ENCODE results near the gene AP3S1.

DNA sequence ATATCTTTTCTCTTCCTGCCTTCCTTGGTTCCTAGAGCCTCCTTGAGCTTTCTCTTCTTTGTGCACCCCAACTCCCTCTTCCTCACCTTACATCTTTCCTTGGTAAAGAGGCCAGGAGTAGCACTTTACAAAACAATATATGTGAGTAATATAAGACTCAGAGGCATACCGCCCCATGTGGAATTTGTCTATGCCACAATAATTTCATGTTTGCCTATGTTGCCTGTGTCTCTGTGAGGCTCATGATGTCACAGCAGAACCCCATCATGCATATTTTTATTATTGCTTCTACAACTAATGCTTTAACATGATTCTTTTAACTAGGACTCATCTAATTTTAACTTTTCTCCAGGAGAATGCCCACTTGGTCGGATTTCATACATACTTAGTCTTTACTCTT lies 105.5 kb downstream of the AP3S1 start:
- TF ChIP-seq, protein P1, sequence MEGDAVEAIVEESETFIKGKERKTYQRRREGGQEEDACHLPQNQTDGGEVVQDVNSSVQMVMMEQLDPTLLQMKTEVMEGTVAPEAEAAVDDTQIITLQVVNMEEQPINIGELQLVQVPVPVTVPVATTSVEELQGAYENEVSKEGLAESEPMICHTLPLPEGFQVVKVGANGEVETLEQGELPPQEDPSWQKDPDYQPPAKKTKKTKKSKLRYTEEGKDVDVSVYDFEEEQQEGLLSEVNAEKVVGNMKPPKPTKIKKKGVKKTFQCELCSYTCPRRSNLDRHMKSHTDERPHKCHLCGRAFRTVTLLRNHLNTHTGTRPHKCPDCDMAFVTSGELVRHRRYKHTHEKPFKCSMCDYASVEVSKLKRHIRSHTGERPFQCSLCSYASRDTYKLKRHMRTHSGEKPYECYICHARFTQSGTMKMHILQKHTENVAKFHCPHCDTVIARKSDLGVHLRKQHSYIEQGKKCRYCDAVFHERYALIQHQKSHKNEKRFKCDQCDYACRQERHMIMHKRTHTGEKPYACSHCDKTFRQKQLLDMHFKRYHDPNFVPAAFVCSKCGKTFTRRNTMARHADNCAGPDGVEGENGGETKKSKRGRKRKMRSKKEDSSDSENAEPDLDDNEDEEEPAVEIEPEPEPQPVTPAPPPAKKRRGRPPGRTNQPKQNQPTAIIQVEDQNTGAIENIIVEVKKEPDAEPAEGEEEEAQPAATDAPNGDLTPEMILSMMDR (IDR thresholded peaks at IDR 0.05), result no peak
- TF ChIP-seq POLR2A (IDR thresholded peaks at IDR 0.05), result no peak

All from uterus (tissue), 2 donors.